Bladder microvascular endothelial cell (primary cell): ENCODE measurements around the gene NBR1. TPM values are rescaled to one million over a fixed set of nuclear protein-coding genes. Genes with fewer than 3 reads are reported as not detected.

Experiments used
- total RNA-seq: library from RNA; depleted of rRNA; stranded (reverse); fragments of >200 nt; gene quantifications from 2 replicates; pipeline ENCODE4 v1.2.3, GENCODE V29; 2014

Gene NBR1, protein sequence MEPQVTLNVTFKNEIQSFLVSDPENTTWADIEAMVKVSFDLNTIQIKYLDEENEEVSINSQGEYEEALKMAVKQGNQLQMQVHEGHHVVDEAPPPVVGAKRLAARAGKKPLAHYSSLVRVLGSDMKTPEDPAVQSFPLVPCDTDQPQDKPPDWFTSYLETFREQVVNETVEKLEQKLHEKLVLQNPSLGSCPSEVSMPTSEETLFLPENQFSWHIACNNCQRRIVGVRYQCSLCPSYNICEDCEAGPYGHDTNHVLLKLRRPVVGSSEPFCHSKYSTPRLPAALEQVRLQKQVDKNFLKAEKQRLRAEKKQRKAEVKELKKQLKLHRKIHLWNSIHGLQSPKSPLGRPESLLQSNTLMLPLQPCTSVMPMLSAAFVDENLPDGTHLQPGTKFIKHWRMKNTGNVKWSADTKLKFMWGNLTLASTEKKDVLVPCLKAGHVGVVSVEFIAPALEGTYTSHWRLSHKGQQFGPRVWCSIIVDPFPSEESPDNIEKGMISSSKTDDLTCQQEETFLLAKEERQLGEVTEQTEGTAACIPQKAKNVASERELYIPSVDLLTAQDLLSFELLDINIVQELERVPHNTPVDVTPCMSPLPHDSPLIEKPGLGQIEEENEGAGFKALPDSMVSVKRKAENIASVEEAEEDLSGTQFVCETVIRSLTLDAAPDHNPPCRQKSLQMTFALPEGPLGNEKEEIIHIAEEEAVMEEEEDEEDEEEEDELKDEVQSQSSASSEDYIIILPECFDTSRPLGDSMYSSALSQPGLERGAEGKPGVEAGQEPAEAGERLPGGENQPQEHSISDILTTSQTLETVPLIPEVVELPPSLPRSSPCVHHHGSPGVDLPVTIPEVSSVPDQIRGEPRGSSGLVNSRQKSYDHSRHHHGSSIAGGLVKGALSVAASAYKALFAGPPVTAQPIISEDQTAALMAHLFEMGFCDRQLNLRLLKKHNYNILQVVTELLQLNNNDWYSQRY
- 70.4 and 94.5 TPM in 2 replicates for total RNA-seq

DNA sequence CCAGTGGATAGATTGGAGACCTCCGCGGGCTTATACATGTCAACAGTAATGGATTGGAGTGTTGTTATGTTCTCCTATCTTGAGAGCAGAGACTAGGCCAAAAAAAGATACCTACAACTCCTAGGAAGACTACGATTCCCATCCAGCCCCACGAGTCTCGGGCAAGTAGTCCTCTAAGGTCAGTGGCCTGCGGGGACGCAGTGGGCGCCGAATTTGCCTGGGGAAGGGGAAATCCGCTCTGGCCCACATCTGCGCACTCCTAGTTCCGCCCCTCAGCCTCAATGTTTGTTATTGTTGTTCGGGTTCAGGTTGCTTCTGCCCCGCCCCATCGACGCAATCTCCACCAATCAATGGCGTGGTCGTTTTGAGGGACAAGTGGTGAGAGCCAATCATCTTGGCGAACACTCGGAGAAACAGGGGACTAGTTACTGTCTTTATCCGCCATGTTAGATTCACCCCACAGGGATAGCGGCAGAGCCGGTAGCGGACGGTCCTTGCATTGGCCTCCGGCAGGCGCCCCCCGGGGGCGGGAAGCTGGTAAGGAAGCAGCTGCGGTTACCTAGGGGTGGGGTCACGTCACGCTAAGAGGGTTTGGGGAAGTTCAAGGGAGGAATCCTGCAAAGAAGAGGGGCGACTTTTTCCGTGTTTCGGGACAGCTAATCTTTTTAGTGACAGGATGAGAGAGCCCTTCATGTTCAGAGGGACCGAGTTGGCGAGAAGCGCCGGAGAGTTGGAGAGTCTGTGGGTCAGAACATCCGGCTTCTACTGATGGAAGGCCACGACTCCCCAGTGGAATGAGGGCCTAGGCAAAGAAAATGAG is at the start of gene NBR1:
Gene NBR1 (plus strand): TSS at position 449 of the 820 bp plus-strand sequence. CDS start 4,586 bp downstream, outside the sequence.

DNA sequence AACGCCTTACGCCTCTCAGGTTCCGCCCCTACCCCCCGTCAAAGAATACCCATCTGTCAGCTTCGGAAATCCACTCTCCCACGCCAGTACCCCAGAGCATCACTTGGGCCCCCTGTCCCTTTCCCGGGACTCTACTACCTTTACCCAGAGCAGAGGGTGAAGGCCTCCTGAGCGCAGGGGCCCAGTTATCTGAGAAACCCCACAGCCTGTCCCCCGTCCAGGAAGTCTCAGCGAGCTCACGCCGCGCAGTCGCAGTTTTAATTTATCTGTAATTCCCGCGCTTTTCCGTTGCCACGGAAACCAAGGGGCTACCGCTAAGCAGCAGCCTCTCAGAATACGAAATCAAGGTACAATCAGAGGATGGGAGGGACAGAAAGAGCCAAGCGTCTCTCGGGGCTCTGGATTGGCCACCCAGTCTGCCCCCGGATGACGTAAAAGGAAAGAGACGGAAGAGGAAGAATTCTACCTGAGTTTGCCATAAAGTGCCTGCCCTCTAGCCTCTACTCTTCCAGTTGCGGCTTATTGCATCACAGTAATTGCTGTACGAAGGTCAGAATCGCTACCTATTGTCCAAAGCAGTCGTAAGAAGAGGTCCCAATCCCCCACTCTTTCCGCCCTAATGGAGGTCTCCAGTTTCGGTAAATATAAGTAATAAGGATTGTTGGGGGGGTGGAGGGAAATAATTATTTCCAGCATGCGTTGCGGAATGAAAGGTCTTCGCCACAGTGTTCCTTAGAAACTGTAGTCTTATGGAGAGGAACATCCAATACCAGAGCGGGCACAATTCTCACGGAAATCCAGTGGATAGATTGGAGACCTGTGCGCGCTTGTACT is 45.7 kb upstream of the NBR1 start, which contains the start of gene BRCA1:
Gene BRCA1 (minus strand): TSS at position 232 of the 834 bp plus-strand sequence. CDS start 1,268 bp downstream, outside the sequence.

DNA sequence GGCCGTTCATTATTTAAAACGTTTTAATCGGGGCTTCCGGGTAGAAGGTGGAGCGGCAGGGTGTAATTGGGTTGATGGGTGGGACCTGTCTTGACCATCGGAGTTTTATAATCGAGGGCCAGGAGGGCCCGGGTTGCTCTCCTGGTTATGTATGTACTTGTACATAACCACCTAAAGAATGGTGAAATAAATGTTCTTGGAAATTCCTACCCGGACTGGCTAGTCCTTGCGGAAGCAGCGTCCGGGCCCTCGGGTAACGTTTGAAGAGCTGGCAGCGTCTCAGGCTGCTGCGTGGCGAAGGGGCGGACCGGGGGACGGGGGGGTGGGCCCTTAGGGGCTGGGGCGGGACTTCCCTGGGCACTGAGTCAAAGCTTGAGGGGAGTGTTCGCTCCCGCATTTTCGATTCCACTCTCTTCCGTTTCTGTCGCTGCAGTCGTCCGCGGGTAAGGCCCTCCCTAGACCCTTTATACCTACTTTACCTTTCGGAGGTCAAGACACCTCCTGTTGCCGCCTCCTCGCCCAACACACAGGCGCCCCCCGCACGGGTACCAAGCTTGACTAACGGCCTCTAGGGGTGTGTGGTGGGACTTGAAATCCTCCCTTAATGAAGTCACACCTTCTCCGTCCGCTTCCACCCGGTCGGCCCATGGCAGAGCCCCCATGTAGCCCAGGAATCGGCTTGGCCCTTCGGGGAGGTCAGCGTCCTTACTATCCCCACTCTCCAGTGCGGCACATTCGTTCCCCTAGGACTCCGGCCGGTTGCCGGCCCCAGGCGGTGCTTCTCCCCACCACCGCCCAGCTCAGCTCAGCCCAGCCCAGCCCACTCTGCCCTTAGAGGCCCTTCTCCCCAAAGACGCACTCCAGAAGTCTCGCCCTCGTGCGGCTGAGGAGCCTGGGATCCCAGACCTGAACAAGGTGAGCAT is 40.7 kb downstream of the NBR1 start, which contains the start of gene TMEM106A:
Gene TMEM106A (plus strand): TSS at position 396 of the 923 bp plus-strand sequence. CDS start 1,167 bp downstream, outside the sequence.

DNA sequence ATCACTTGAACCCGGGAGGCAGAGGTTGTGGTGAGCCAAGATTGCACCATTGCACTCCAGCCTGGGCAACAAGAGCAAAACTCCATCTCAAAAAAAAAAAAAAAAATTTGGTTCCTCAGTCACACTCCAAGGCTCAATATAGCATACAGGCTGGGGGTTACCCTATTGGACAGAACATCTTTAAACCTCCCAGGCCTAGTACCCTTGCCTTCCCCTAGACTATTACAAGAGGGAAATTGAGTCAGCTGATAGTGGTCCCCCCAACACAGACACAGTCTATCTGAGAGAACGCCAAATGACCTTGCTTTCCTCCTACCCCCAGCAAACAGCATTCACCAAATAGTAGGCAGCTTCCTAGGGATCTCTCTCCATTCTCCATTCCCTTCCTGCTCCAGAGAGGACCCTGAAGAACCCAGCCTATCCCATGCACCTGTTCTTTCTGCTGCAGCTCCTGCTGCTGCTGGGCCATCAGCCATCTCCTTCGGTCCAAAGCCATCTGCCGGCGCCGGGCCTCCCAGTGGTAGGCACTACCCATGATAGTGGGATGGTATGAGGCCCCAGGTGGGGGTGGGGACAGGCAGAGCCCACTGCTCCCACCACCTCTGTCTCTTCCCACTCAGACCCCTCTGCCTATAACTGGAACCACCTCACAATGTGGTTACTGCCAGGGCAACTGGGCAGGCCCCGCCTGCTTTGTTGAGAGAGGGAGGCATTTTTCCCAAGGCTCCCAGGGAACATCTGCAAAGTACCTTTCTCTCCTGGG is 57.2 kb downstream of the NBR1 start, which contains the start of gene CCDC200:
Gene CCDC200 (minus strand): TSS at position 604 of the 763 bp plus-strand sequence. CDS start 69 bp downstream, at position 535.

DNA sequence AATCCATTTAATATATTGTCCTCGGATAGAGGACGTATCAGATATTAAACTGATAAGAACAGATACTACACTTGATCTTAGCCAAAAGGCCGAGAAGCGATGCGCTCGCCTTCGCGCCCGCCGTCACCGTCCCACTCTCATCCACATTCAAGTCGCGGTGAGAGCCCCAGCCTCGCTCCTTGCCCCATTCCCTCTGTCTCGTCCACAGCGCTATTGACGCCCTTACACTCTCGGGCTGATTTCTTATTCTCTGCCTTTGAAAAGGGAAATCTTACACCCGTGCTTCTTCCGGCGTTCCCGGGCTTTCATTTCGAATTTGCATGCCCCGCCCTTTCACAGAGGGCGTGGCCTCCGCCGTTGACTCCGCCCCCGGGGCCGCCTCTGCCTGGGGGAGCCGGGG is 62.9 kb downstream of the NBR1 start, which contains the start of gene RNU2-1:
Gene RNU2-1 (minus strand): TSS at position 101 of the 400 bp plus-strand sequence.

Other genes with a start within 250 kb of the NBR1 start
- gene AARSD1, start 206.8 kb upstream of the NBR1 start, total RNA-seq: 14.4 and 18.0 TPM in 2 replicates
- gene PTGES3L, start 191.1 kb upstream of the NBR1 start, total RNA-seq: 0.06 and 0.16 TPM in 2 replicates
- 7.3 and 13.3 TPM in 2 replicates for gene RUNDC1, start 190.6 kb upstream of the NBR1 start, total RNA-seq
- 736 and 777 TPM in 2 replicates for gene RPL27, start 172.8 kb upstream of the NBR1 start, total RNA-seq
- 10.4 and 21.9 TPM in 2 replicates for gene IFI35, start 164.4 kb upstream of the NBR1 start, total RNA-seq
- 230 and 259 TPM in 2 replicates for gene VAT1, start 148.8 kb upstream of the NBR1 start, total RNA-seq
- 0.16 and 0.19 TPM in 2 replicates for gene RND2, start 146.0 kb upstream of the NBR1 start, total RNA-seq
- gene BRCA1, start 45.9 kb upstream of the NBR1 start, total RNA-seq: 16.8 and 25.1 TPM in 2 replicates
- gene TMEM106A, start 40.7 kb downstream of the NBR1 start, total RNA-seq: 0.81 and 4.0 TPM in 2 replicates
- gene CCDC200, start 57.4 kb downstream of the NBR1 start, total RNA-seq: not detected in 2 replicates
- gene RNU2-1, start 62.8 kb downstream of the NBR1 start, total RNA-seq: not detected in 2 replicates
- gene ARL4D, start 227.8 kb downstream of the NBR1 start, total RNA-seq: 1.1 and 1.5 TPM in 2 replicates